Heart right ventricle (tissue), 16 donors: ENCODE measurements around the gene GPR108. TPM values are rescaled to one million over a fixed set of nuclear protein-coding genes. Genes with fewer than 3 reads are reported as not detected.

ENCODE experiments used
- ATAC-seq, 8 donors: fragments of 200-7000 bp; cut with Tn5 transposase; one replicate each; pipeline ENCODE4 v1.9.1; 2020; ENCODE audit warnings: mild to moderate bottlenecking in 8 of 8, moderate library complexity in 8 of 8, moderate number of reproducible peaks in 1 of 8
- DNase-seq, 2 donors: peaks; one replicate each; pipeline ENCODE4 v3.0.0-alpha.2; 2020
- H3K27ac ChIP-seq, 10 donors: fragments of 200-600 bp; sonication (generic) in 2 of 10; one replicate each; pipeline versions ENCODE4 v1.5.0 to v1.8.0; 2020 to 2022; ENCODE audit warnings: mild to moderate bottlenecking in 3 of 10
- H3K27me3 ChIP-seq, 7 donors: fragments of 200-600 bp; one replicate each; pipeline ENCODE4 v1.8.0; 2021 to 2022; ENCODE audit warnings: mild to moderate bottlenecking in 2 of 7
- H3K36me3 ChIP-seq, 9 donors: fragments of 200-600 bp; sonication (generic) in 1 of 9; one replicate each; pipeline versions ENCODE4 v1.5.0 to v1.8.0; 2020 to 2022; ENCODE audit warnings: mild to moderate bottlenecking in 2 of 9
- H3K4me1 ChIP-seq, 9 donors: fragments of 200-600 bp; sonication (generic) in 1 of 9; one replicate each; pipeline versions ENCODE4 v1.5.0 to v1.8.0; 2020 to 2022; ENCODE audit warnings: mild to moderate bottlenecking in 4 of 9
- H3K4me3 ChIP-seq, 10 donors: fragments of 200-600 bp; sonication (generic) in 2 of 10; one replicate each; pipeline versions ENCODE4 v1.5.0 to v1.8.0; 2020 to 2022; ENCODE audit warnings: mild to moderate bottlenecking in 7 of 10, moderate library complexity in 2 of 10
- H3K9me3 ChIP-seq, 11 donors: fragments of 200-600 bp in 10 of 11; sonication (generic) in 2 of 11; one replicate each; pipeline versions ENCODE4 v1.5.0 to v1.8.0; 2013 to 2022; ENCODE audit warnings: mild to moderate bottlenecking in 2 of 11, control low read depth in 1 of 11, moderate library complexity in 1 of 11
- CTCF ChIP-seq, 9 donors: fragments of 200-600 bp; sonication (generic) in 2 of 9; IDR thresholded peaks; one replicate each; pipeline versions ENCODE4 v1.5.0 to v1.8.0; 2021 to 2022; ENCODE audit warnings: antibody characterized with exemption in 9 of 9, mild to moderate bottlenecking in 5 of 9, moderate library complexity in 1 of 9
- WGBS, 2 donors: extraction: QIAGEN DNeasy Blood & Tissue Kit; methylation state at CpG; one replicate each; pipeline ENCODE4 v1.1.7; 2013; ENCODE audit warnings: inconsistent platforms in 1 of 2; 5-methylcytosine and 5-hydroxymethylcytosine counted together
- intact Hi-C, 10 donors: fragments of 100-400 bp; cut with DNase I; formaldehyde crosslinking; loops; one replicate each; pipeline versions ENCODE4 v1.11.1 to v1.14.2; 2022
- polyA plus RNA-seq, 2 donors: library from polyadenylated mRNA; stranded (reverse); fragments of 200-250 nt; gene quantifications; one replicate each; pipeline ENCODE4 v1.2.3, GENCODE V29; 2013
- total RNA-seq, 10 donors: library from RNA; stranded (reverse); fragmentation: NEBNext Ultra II Directional in 3 of 10; extraction: Animal tissue kit (Norgen Biotek cat#: 25700) in 3 of 10; gene quantifications; one replicate each; pipeline versions ENCODE4 v1.2.1 to v1.2.4, GENCODE V29; 2021 to 2023
- donor health status: Arrhythmogenic right ventricular cardiomyopathy.
- donor health status: ischemic (EF 13 %, LVEDD 7.1; RV severe dilation, severe dysfunction).
- donor health status: healthy with polysubstance abuse.
- donor health status: DM: no; HTN: yes; CAD: no.
- donor health status: DM: no; HTN: no; CAD: no.
- donor health status: ischemic (EF 25% LVEDD 6.9; RV normal size, moderate dysfunction).
- donor health status: ischemic (EF 25% LVEDD 5.7; RV mildly dilated, moderate dysfunction).
- donor health status: healthy.
- donor health status: DM: yes; HTN: yes; CAD: no.
- donor health status: Ischemic cardiomyopathy.
- donor health status: ischemic (EF 35%, LVEDD 5.7; RV mildly dilated, moderate dysfunction).
- donor health status: nonischemic (EF 11% LVEDD 7.7; RV severe dilation, severe dysfunction).
- donor health status: DM: yes; HTN: yes; CAD: no.
- donor health status: PGD.
- donor health status: ischemic (EF 29% LVEDD 5.4; RV normal size, mild dysfunction).
- donor health status: nonischemic (EF 23%, LVEDD 6.1; RV moderate dilation, normal function).

Gene GPR108
- total and polyA plus RNA-seq, 12 donors, result 20.4 to 62.0 (median 23.5) TPM

- H3K4me3 ChIP-seq, result no peak overlapping the region
- no peak for TF ChIP-seq CTCF (IDR thresholded peaks at IDR 0.05)
- DNase-seq (no peak), ATAC-seq (peak in 6 of 8 donors; percentile 26 to 48 (median 32))
- WGBS, 2 donors, result 71 to 81% methylated on average over 21 to 27 of the region's 27 CpGs
- H3K4me1 ChIP-seq, result peaks cover 0 to 24% (median 0%) of the 10 kb centered on the region in 9 donors
- intact Hi-C loops, result loop anchor here in 5 of 10 donors (1.0 to 10.0 kb wide), 6 partner anchors 29 to 665 kb away; partner anchors contain the start of genes ALKBH7 (in 1 of the 5), PSPN (in 1 of the 5) and ZNF557 (in 1 of the 5)
- peaks cover 0 to 43% (median 9%) of the 10 kb centered on the region in 9 donors for H3K36me3 ChIP-seq
- peaks cover 0 to 11% (median 0%) of the 10 kb centered on the region in 7 donors for H3K27me3 ChIP-seq
- no peak overlapping the region for H3K27ac ChIP-seq
- no peaks in the 10 kb centered on the region for H3K9me3 ChIP-seq
These were observed 7.1 kb downstream of the GPR108 start for GRCh38 chr19:6730153-6730804.

GRCh38 chr19:6729573-6730152, 7.7 kb downstream of the GPR108 start:
- no peak for DNase-seq
- WGBS, 2 donors, result 95 to 96% methylated on average over 23 of the region's 23 CpGs
- no peak for ATAC-seq
- H3K9me3 ChIP-seq, result no peaks in the 10 kb centered on the region
- intact Hi-C loops, result loop anchor here in 5 of 10 donors (1.0 to 10.0 kb wide), 6 partner anchors 30 to 665 kb away; partner anchors contain the start of genes ALKBH7 (in 1 of the 5), PSPN (in 1 of the 5) and ZNF557 (in 1 of the 5)
- peaks cover 0 to 37% (median 9%) of the 10 kb centered on the region in 9 donors for H3K36me3 ChIP-seq
- H3K4me1 ChIP-seq, result peaks cover 0 to 27% (median 0%) of the 10 kb centered on the region in 9 donors
- no peak overlapping the region for H3K4me3 ChIP-seq
- H3K27ac ChIP-seq, result no peak overlapping the region
- peaks cover 0 to 11% (median 0%) of the 10 kb centered on the region in 7 donors for H3K27me3 ChIP-seq
- no peak for TF ChIP-seq CTCF (IDR thresholded peaks at IDR 0.05)

GRCh38 chr19:6728346-6728745, 9.0 kb downstream of the GPR108 start:
- ATAC-seq (peak in 6 of 8 donors; percentile 13 to 49 (median 38)), DNase-seq (no peak)
- intact Hi-C loops, result no loop called here
- H3K36me3 ChIP-seq, result peaks cover 0 to 26% (median 9%) of the 10 kb centered on the region in 9 donors
- H3K4me3 ChIP-seq, result no peak overlapping the region
- H3K4me1 ChIP-seq, result peaks cover 0 to 39% (median 0%) of the 10 kb centered on the region in 9 donors
- TF ChIP-seq CTCF (IDR thresholded peaks at IDR 0.05), result no peak
- H3K27me3 ChIP-seq, result peaks cover 0 to 11% (median 0%) of the 10 kb centered on the region in 7 donors
- 30% methylated on average over 8 of the region's 8 CpGs for WGBS, 2 donors
- no peaks in the 10 kb centered on the region for H3K9me3 ChIP-seq
- peak overlapping the region in 1 of 10 donors; percentile 66 for H3K27ac ChIP-seq

- no peak for TF ChIP-seq CTCF (IDR thresholded peaks at IDR 0.05)
- H3K27me3 ChIP-seq, result peaks cover 0 to 11% (median 0%) of the 10 kb centered on the region in 7 donors
- H3K27ac ChIP-seq, result no peak overlapping the region
- H3K9me3 ChIP-seq, result no peaks in the 10 kb centered on the region
- ATAC-seq (no peak), DNase-seq (no peak)
- 83 to 87% methylated on average over 16 of the region's 16 CpGs for WGBS, 2 donors
- intact Hi-C loops, result no loop called here
- H3K36me3 ChIP-seq, result peaks cover 0 to 7% (median 0%) of the 10 kb centered on the region in 9 donors
- peaks cover 0 to 66% (median 0%) of the 10 kb centered on the region in 9 donors for H3K4me1 ChIP-seq
- H3K4me3 ChIP-seq, result no peak overlapping the region
These were observed 11.7 kb downstream of the GPR108 start for GRCh38 chr19:6725513-6726231.
